Vagina (tissue), 2 donors: ENCODE results near the gene TEC.

ENCODE experiments used
- POLR2A ChIP-seq, 2 donors: fragments of 450-650 bp; IDR thresholded peaks; one replicate each; pipeline ENCODE4 v1.6.1; 2017; ENCODE audit warnings: antibody characterized with exemption in 2 of 2, mild to moderate bottlenecking in 2 of 2, moderate library complexity in 2 of 2
- POLR2AphosphoS5 ChIP-seq, 2 donors: sonication (generic); formaldehyde crosslinking; IDR thresholded peaks; one replicate each; pipeline ENCODE4 v1.9.0; 2017; ENCODE audit warnings: antibody characterized with exemption in 2 of 2, mild to moderate bottlenecking in 2 of 2, low read depth in 1 of 2; ENCODE audit not compliant: insufficient read depth in 1 of 2
- TF ChIP-seq, protein P1 (sequence below), 3 experiments: fragments of 450-650 bp in 2 of 3; fragments of 200-600 bp in 1 of 3; sonication (generic) in 1 of 3; IDR thresholded peaks; one replicate each; pipeline ENCODE4 v1.5.1; 2017 to 2019; ENCODE audit warnings: antibody characterized with exemption in 3 of 3, mild to moderate bottlenecking in 2 of 3, moderate library complexity in 2 of 3

DNA sequence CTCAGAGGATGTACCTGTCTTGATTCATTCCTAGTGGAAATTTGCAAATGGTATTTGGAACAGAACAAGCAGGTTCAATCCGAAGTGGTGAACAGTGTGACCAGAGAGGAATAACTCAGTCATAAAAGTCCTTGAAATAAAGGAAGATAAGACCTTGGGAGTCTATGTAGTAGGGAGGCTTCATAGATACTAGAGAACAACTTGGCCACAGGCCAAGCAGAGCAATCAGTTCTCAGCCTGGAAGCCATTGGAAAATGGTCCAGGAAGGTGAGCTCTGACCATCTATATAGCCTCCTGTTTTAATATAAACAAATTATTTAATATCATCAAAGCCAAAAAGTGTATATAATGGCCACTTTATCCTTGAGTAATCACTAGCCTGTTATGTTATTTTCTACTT, 146.9 kb downstream of the TEC start:
- TF ChIP-seq POLR2A (IDR thresholded peaks at IDR 0.05) (no peak), POLR2AphosphoS5 (IDR thresholded peaks at IDR 0.05; ENCODE audit: insufficient read depth in 1 of 2, low read depth in 1 of 2) (no peak)
- TF ChIP-seq, protein P1, sequence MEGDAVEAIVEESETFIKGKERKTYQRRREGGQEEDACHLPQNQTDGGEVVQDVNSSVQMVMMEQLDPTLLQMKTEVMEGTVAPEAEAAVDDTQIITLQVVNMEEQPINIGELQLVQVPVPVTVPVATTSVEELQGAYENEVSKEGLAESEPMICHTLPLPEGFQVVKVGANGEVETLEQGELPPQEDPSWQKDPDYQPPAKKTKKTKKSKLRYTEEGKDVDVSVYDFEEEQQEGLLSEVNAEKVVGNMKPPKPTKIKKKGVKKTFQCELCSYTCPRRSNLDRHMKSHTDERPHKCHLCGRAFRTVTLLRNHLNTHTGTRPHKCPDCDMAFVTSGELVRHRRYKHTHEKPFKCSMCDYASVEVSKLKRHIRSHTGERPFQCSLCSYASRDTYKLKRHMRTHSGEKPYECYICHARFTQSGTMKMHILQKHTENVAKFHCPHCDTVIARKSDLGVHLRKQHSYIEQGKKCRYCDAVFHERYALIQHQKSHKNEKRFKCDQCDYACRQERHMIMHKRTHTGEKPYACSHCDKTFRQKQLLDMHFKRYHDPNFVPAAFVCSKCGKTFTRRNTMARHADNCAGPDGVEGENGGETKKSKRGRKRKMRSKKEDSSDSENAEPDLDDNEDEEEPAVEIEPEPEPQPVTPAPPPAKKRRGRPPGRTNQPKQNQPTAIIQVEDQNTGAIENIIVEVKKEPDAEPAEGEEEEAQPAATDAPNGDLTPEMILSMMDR (IDR thresholded peaks at IDR 0.05): no peak
